ENCODE results near the gene DDAH2. TPM values are rescaled to one million over a fixed set of nuclear protein-coding genes. Genes with fewer than 3 reads are reported as not detected.

Gene DDAH2
- polyA plus RNA-seq, 4 donors = 163 to 243 (median 200) TPM

DNA sequence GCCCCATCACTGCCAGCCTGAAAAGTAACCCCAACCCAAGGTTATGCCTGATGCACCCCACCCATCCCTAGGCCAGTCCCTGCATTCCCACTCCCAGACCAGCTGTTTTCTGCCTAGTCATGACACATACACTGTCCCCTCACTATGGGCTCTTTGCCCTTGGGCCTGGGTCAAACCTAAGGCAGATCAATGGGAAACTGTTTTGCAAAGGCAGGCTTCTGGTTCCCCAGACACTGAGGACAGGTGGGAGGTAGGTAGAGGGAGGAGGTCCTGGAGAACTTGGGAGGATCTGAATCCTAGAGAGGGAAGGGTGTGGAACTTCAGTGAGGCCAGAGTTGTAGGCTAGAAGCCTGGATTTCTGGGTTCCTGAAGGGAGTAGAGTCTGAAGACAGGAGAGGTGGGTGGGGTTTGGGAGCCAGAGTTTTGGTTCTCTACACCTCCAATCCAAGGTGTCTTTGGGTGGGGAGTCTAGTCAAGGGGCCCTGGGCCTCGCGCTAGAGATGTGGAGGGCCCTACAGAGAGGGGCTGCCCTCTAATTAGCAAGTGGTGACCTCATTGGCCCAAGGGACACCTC, 5.2 kb upstream of the DDAH2 start:
- no peak for DNase-seq (ENCODE audit: low read depth in 4 of 4, low spot score in 2 of 4)

DNA sequence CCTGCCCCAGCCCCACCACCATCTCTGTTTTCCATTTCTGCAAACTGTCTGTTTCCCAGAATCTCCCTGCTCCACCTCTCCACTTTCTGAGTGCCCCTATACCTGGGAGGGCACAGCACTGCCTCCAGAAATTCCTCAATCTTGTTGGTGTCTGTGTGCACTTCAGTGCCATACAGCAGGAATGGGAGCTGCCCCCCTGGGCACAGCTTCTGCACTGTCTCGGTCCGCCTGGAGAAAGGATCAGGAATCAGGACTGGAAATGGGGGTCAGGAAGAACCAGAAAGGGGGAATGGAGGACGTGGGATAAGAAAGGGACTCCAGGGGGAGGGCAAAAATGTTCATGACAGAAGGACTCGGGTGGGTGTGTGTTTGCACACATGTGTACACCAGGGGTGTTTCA, 4.6 kb upstream of the DDAH2 start:
- DNase-seq (ENCODE audit: low read depth in 4 of 4, low spot score in 2 of 4) = no peak

DNA sequence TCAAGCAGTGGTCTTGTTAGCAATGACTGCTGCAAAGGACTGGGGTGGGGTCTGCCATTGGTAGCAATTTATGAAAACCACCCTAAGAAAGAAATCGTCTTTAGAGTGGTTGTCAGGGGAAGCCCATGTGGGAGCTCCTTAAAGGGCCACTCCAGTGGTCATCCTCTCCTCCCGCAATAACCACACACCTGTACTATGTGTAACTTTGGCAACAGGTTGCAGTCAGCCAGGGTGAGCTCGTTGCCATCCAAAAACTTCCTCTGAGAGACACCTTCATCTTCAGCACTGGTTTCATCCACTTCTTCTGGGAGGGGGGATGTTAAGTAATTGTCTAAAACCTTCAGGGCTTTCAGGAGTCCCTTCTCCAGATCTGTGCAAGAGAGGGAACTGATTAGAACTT, 2.9 kb upstream of the DDAH2 start:
- no peak for DNase-seq (ENCODE audit: low read depth in 4 of 4, low spot score in 2 of 4)

DNA sequence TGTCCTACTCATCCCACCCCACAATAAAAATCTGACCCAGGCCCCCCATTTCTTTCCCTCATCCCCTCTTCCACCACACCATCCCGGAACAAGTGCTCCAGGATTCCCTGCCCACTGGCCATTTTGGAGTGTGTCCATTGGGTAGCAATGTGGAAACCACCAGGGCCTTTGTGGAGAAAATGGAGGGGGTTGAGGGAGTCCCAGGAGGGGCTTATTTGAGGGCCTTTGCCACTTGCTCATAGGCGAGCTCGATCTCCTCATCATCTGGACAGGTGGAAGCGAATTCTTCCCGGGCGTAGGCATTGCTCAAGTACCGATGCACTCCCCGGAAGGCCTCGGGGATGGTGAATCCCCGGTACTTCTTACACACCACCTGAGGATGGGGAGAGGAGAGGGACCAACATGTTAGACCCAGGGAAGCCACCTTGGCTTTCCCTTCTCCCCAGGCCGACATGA, 1.6 kb upstream of the DDAH2 start:
- no peak for DNase-seq (ENCODE audit: low read depth in 4 of 4, low spot score in 2 of 4)

DNA sequence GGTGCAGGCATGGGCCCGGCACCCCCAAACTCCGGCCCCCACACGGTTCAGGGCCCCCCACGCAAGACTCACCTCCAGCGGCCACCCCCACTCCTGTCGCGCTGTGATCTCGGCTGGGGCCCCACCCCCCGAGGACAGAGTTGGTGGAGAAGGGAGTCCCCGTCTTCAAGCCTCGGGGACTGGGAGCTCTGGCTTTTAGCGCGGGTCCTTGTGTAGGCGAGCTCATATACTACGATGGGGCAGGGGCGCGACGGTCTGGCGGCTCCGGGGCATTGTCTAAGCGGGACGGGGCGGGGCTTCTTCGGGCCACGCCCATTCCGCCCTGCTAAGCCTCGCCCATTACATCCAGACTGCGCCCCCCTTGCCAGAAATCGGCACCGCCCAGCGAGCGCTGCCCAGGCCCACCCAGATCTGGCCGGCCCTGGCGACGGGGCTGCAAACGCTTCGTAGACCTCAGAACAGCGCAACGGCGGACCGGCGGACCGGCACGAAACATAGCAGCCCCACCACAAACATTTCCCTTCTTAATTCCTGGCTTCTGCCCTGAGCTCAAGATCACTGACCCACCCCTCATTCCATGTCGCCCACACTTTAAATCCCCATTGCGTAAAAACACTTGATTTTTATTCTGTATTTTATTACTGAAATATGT, 1.0 kb upstream of the DDAH2 start:
- DNase-seq (ENCODE audit: low read depth in 4 of 4, low spot score in 2 of 4) = peak in 3 of 4 donors; percentile 87 to 89 (median 87)

DNA sequence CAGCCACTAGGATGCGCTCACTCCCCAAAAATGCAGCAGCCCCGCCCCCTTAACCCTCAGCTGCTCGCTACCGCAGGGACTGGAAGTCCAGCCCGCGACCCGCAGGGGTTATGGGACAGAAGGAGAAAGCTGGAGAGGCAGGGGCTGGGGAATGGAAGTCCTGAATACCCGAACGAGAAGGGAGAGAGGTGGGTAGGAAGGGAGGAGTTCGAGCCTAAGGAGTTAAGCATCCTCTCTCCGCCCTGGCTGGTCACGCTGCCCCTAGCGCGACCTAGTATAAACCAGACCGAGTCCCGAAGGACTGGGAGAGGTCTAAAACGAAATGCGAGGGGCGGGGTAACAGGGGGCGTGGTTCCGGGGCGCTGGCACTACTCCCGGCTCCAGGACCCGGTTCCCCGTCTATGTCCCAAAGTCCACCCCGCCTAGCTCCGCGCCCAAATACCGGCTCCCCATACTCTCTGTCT, 448 bp upstream of the DDAH2 start:
- peak in 3 of 4 donors; percentile 88 to 93 (median 89) for DNase-seq (ENCODE audit: low read depth in 4 of 4, low spot score in 2 of 4)

DNA sequence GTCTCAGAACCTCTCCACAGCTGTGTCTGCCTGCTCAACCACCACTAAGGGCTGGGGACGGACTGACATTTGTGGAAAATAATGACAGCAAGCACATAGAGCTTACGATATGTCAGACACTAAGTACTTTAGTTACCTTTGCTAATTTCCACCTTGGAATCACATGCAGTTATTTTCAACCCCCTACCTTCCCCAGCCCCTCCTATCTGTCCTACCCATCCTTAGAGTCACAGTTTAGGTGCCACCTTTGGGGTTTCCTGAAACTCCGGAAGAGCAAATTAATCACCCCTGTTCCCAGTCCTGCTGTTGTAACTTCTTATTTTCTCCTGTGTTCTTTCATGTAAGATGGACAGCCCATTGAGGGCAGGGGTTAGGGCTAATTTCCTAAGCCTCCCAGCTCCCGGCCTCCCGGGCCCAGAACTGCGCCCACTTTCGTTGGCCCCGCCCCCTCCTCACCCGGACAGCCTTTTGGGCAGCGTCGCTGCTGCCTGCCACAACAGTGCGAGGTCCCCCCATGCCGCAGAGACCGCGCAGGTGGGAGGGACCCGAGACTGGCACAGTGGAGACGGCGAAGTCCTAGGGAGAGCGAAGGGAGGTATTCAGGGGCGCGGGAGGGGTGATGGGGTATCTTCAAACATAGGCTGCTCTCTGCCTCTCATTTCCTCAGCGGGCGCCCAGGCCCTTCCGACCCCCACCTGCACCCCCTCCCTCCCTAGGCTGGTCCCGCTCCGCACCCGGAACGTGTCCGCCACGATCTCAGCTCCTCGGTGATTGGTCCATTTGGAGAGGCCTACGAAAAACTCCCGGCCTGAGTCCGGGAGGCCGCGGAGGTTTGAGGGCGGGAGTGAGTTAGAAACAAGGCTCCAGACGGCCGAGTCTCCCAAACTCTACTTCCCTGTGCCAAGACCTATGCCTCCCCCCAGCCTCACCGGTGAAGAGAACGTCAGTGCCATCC, 1.1 kb downstream of the DDAH2 start:
- no peak for DNase-seq (ENCODE audit: low read depth in 4 of 4, low spot score in 2 of 4)

DNA sequence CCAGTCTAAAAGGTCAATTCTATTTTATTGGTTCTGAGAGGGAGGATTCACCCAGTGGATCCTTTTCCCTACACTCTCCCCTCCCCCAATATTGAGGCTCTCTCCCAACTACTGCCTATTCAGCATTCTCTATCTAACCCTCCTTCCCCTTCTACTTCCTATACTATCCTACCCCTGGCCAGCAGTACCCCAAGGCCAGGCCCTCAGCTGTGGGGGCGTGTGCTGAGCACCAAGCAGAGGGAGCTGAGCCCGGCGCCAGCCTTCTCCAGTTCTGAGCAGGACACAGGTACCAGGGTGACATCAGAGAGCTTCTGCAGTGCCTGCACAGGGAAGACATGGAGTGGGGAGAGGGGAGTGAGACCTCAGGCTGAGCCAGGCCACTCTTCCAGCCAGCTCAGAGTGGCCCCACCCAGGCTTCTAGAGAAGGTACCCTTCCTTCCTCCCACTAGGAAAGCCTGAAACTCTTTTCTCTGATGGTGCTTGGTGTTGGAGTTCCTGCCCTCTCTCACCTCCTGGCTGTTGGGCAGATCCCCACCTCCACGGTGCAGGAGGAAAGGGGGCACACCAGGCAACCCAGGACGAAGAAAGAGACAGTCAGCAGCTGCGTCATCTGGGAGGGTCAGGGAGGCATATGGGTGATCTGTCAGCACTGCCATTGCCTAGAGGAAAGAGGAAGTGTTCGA, 1.9 kb downstream of the DDAH2 start:
- DNase-seq (ENCODE audit: low read depth in 4 of 4, low spot score in 2 of 4) = no peak

DNA sequence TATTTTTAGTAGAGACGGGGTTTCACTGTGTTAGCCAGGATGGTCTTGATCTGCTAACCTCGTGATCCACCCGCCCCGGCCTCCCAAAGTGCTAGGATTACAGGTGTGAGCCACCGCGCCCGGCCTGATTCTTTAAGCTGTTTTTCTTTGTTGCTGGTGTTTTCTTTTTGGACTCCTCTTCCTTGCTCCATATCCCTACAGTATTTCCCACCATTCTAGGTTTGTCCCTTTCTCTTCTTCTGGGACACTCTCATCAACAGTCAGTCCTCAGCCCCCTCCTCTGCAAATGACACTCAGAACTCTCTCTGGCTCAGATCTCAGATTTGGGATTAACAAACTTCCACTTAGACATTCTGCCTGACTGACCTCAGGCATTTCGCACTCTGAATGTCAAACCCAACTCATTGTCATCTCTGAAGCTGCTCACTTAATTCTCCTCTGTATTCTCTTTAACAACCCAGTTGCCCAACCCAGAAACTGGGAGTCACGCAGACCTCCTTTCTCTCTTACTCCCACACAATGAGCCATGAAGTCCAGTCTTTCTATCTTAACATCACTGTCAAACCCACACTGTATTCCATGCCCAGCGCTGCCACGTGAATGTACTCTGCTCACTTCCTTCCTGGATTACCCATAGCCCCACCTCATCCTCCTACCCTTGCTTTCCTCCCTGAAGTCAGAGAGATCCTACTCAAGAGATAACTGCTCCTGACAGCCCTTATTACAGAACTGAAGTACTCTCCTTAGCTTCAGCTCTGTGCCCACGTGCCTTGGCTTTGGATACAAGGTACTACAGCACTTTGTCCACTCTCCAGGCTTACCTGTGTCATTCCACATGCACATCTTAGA, 3.4 kb downstream of the DDAH2 start:
- DNase-seq (ENCODE audit: low read depth in 4 of 4, low spot score in 2 of 4) = no peak

DNA sequence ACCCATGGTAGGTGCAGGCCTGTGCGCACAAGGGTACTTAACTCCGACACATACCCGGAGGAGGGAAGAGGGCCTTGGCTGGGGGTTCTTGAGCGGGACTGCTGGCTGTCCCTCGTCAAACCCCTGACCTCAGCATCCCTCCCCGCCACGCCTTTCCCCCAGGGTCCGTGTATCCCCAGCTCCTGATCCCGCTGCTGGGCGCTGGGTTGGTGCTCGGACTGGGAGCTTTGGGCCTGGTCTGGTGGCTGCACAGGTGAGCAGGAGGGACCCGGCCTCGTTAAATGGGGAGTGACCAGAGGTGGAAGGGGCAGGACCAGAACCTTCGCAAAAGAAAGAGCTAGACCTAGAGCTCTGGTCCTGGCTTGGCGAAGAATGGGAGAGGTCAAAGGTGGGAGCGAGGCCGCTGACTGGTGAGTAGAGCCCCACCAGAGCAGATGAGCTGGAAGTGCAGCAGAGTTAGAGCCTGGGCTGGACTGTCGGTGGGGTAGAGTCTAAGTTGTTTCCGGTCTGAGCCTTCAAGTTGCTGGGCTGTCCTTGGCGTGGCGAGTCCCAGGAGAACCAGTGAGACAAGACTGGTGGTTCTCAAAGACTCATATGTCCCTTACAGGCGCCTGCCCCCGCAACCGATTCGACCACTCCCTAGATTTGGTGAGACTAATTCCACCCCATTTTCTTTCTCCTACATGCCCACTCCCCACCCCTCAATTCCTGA, 5.0 kb downstream of the DDAH2 start:
- no peak for DNase-seq (ENCODE audit: low read depth in 4 of 4, low spot score in 2 of 4)

DNA sequence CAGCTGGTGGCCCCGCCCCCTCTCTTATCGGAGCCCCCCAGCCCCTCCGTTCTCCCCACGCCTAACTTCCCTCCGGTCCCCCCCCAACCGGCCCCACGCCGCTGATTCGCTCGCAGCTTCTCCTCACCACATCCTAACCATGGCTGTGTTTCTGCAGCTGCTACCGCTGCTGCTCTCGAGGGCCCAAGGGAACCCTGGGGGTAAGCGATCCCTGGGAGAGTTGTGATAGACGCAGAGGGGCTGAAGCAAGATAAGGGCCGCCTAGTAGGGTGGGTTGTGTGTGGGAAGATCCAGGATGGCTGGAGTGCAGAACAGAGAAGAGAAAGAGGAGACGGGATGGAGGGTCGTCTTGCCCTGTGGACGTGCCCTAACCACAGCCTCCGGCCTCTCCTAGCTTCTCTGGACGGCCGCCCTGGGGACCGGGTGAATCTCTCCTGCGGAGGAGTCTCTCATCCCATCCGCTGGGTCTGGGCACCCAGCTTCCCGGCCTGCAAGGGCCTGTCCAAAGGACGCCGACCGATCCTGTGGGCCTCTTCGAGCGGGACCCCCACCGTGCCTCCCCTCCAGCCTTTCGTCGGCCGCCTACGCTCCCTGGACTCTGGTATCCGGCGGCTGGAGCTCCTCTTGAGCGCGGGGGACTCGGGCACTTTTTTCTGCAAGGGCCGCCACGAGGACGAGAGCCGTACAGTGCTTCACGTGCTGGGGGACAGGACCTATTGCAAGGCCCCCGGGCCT, 5.7 kb downstream of the DDAH2 start, which contains the start of gene MPIG6B:
TSS of gene MPIG6B (plus strand) at position 129 of the 735 bp plus-strand sequence. CDS start at position 140, 11 bp downstream.
- DNase-seq (ENCODE audit: low read depth in 4 of 4, low spot score in 2 of 4) = no peak

DNA sequence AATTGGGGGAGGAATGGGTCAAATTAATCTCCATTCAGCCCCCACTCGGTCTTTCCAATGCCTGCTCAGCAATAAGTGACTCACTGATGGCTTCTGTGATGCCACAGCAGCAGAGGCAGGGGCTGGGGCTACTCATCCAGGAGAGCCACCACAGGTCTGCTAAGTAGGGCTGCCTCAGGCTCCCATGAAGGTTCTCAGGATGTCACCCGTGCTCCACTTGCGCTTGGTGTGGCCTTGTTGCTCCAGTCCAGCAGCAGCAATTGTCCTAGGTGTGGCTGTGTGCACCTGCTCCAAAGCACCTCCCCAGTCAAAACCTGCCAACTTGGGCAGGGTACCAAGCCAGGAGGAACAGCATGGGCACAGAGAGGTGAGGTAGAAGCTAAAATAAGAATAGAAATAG, 6.9 kb downstream of the DDAH2 start:
- DNase-seq (ENCODE audit: low read depth in 4 of 4, low spot score in 2 of 4) = no peak

DNA sequence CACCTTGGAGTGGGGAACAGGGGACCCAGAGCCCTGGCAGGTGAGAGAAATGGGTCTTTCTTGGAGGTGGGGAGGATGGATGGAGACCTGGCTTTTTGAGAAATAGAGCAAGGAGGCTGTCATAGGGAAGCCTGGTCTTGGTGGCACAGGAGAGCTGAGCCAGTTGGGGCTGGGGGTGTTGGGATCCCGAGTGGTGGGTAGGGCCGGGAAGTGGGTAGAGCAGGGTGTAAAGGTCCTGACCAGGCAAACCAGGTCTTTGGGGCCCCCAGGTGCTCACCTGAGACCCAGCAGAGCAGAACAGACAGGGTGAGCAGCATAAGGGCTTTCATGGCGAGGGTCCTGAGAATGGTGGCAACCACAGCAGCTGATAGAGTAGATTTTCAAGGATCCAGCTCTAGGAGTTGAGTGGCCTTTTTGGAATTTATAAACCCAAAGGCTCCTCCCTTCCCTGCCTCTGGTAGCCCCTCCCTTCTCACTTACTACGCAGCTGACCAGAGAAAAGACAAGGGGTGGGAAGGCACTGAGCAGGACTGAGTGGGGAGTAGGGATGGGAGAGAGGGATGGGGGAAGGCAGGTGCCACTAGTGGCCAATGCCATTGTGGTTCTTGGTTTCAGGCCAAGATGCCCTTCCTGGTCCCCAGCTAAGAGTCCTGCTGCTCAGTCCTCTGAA, 7.6 kb downstream of the DDAH2 start, which contains the start of gene LY6G6C:
TSS of gene LY6G6C (minus strand) at position 396 of the 670 bp plus-strand sequence. CDS start at position 329, 67 bp downstream.
- DNase-seq (ENCODE audit: low read depth in 4 of 4, low spot score in 2 of 4) = no peak

DNA sequence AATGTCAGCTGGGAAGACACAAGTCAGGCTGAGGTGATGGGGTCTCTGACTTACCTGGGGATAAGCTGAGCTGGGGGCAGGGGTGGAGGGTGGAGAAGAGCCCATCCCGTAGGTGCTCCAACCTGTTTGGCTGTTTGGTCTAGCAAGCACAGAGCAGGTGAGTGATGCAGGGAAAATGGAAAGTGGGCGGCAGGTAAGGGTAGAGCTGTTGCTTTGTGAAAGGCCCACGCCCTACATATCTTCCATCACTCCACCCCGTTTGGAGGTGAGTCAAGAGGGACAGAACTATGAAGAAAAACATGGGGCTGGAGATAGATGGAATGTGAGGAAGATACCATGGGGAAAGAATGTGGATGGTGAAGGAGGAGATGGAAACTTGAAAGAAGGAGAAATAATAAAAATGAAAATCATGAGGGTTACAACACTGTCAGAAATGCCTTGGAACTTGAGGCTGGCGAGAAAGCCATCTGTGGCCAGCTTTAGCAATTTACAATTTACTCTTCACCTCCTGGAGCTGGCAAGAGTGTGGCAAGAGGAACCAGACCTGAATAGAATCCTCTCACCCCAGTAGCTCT, 8.8 kb downstream of the DDAH2 start:
- DNase-seq (ENCODE audit: low read depth in 4 of 4, low spot score in 2 of 4) = no peak

DNA sequence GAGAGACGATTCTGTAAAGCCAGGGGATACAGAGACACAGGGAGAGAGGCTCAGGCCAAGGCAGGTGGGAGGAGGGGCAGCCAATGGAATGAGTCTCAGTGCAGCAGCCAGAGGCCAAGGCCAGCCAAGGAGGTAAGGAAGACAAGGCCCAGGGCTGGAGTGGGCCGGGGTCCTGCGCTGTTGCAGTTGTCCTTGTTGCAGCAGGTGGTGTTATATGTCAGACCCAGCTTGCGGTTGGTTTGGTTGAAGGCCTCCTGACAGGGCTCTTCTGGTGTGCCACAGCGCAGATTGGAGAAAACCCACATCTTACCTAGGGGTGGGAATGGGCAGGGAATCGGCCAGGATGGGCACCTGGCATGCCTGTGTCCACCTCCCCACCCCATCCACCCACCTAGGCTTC, 10.1 kb downstream of the DDAH2 start:
- no peak for DNase-seq (ENCODE audit: low read depth in 4 of 4, low spot score in 2 of 4)

DNA sequence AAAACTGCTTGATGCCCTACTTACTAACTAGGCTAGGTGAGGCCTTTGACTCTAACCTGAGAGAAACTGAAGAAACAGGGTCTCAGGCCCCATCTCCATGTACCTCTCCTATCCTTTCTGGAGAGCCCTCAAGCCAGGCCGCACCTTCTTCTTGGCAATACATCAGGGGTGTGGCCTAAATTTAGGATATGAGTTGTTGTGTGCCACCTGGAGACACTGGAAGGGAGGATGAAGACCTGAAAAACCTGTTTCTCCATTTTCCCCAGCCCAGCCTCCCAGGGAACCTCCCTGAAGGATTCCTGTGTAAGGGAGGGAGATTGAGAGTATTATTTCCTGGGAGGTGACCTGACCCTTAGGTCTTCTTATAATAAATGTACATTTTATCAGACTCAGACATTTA, 10.8 kb downstream of the DDAH2 start:
- no peak for DNase-seq (ENCODE audit: low read depth in 4 of 4, low spot score in 2 of 4)

DNA sequence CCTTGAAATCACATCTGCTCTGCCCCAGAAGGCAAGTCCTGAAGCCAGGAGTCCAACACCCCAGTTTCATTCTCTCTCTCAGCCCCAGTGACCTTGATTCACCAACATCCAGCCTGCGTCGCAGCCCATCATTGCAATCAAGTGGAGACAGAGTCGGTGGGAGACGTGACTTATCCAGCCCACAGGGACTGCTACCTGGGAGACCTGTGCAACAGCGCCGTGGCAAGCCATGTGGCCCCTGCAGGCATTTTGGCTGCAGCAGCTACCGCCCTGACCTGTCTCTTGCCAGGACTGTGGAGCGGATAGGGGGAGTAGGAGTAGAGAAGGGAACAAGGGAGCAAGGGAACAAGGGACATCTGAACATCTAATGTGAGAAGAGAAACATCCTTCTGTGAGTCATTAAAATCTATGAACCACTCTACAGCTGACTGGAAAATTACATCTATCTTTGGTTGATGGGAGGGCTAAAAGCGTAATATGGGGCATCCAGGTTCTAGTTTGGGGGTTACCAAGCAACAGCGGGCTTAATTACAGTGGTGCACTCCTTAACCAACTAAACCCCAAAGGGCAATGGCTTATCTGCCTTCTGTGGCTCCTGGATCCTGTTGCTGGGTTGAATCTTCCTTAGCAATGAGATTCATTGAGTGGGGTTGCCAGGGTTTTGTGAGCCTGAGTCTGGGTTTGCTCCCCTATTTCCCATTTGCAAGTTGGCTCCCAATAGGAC, 11.4 kb downstream of the DDAH2 start:
- no peak for DNase-seq (ENCODE audit: low read depth in 4 of 4, low spot score in 2 of 4)
